Embryonic facial prominence (tissue), 1 donor: ENCODE measurements around the gene IL17F.

Experiments used
- DNase-seq: peaks from one replicate; pipeline ENCODE4 v3.0.0-alpha.2; 2016; ENCODE audit errors: extremely low spot score

IL17F gene

GRCh38 chr6:52244400-52244799 lies at the start of gene IL17F:
Gene IL17F (minus strand): TSS chr6:52244500. CDS start chr6:52244429, 71 bp downstream.
- no peak for DNase-seq

DNA sequence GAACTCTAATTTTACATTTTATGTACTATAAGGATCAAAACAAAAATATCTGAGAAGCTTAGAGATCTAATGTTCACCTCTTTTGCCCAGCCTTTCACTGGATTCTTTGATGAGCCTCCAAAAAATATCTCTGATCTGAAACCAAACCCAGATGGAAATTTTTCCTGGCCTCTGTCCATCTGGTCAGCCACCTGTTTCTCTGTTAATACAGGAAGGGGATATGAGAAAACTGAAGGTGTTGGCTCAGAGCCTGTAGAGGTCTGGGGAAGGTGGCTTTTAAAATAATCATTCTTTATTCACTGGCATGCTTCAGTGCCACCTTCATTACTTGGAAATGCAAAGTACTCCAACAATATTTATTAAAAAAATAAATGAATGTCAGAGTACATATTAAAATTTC lies 48.8 kb upstream of the IL17F start:
- DNase-seq, result no peak

DNA sequence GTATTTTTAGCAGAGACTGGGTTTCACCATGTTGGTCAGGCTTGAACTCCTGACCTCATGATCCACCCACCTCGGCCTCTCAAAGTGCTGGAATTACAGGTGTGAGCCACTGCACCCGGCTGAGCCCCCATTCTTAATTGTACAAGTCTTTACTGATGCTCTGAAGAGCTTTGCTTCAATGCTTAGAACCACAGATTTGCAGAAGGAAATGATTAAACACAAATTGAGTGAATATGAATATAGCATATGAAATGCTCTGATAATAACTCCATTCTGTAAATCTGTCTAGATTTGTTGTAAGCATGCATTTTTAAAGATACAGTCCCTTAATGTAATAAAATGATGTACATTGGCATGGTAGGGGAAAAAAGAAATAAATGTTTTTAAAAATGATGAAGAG lies 44.5 kb upstream of the IL17F start:
- no peak for DNase-seq

DNA sequence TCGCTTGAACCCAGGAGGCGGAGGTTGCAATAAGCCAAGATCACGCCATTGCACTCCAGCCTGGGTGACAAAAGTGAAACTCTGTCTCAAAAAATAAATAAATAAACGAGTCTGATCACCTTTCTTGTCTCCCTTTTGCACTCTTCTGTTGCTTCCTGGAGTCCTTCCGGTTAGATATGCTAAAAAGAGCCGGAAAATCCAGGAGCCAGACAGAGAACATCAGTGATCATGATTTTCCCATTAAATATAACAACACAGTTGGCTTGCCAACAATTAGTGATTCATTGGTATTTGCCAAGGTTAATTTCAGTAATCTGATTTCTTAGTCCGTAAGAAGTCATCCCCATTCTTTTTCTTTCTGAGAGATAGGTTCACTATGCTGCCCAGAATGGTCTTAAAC lies 43.9 kb upstream of the IL17F start:
- no peak for DNase-seq

GRCh38 chr6:52286798-52287432 lies 42.6 kb upstream of the IL17F start:
- DNase-seq, result no peak

- no peak for DNase-seq
Observed at GRCh38 chr6:52285177-52286068, 41.1 kb upstream of the IL17F start.

DNA sequence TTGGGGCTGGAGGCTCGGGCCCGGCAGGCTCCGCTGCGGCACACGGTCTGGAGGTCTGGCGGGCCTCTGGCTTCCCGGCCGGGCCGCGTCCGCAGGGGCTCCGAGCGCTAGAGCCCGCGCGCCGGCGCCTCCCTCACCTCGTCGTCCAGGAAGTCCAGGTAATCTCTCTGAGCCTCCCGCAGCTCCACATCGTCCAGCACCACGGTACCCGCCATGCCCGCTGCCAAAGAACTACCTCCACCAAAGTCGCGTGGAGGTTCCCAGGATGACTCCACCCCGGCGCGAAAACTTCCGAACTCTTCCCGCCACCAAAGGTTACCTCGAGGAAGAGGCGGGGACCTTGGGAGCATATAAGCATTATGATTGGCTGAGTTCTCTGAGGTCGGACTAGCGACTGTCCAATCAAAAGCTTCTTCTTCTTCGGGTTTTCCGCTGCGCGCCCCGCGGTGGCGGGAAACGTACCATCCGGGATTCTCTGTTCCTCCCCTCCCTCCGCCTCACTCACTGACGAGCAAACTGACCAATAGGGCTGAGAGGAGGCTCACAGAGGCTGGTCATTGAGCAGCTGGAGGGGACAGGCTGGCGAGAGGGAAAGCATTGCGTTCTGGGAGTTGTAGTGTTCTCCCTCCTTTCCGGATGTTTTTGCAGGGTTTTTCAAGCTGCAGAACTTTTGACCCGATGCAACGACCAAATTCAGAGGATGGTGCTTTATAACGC lies 40.3 kb upstream of the IL17F start, which contains the start of gene MCM3:
MCM3 (minus strand) TSS at position 283 of the 717 bp plus-strand sequence; CDS start at position 215, 68 bp downstream.
- DNase-seq, result peak; percentile 98

DNA sequence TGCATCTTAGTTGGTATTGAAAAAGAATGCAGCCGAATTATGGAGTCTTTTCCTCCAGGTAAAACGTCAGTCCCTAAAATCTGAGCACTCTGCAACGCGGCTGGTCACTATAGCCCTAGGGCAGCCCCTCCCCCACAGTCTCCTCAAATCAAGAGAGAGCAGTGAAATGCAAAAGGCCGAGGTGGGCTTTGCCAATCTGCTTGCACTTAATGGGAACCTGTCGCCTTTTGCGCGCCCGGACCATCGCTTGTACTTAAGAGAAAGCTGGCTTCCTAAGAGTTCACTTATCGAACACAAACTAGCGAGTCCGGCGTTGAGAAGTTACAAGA lies 39.8 kb upstream of the IL17F start:
- DNase-seq, result no peak

DNA sequence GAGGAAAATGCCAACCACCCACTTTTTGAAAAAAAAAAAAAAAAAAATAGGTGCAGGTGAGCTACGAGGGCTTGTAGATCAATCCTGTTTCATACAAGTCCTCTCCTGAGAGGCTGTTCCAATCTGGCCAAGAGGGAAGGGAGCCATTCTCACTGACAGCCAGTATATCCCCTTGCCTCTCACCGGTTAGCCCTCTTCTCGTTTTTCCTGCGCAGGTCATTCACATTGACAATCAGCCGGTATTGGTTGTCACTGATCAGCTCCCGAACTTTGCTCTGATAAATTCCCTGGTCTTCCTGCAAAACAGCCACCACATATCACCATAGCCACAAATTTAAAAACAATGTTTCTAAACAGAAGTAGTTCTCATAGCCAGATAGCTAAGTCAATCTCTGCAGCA lies 38.8 kb upstream of the IL17F start:
- no peak for DNase-seq

DNA sequence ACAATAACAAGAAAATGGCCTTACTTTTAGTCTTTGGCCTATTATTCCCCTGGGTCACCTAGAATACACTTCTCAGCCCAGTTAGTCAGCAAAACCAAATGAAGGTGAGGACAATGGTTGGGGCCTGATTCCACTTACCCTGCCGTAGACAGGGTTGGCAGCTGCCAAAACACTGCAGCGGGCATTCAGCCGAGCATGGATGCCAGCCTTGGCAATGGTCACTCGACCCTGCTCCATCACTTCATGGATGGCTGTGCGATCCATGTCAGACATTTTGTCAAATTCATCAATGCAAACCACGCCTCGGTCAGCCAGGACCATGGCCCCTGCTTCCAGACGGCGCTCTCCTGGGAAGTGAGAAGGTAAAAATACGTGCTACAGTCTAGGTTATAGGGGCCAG lies 31.8 kb upstream of the IL17F start:
- DNase-seq, result no peak

DNA sequence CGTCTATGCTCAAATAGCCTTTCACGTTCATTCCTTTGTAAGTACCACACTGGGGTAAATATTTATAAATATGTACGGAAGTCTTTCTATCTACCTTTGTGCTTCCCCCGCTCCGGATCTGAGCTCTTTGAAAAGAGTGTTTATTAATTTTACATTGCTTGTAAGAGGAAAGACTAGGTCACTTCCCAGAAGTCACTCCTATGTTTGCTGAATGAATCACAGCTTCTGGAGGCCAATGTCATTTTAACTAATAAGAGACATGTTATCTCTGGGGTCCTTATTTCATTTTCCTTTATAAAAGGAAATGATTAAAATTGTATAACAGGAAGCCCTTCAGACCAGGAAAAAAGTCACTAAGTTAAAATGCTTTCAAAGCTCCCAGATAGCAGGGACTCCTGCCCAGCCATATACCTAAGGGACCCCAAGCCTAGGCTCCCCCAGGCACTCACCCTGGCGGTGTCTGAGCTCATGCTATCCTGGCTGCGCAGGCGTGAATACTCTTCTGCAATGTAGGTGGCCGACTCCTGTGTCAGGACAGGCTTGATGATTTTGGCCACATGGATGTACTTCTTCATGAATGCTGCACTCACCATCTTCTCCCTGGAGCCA lies 27.7 kb upstream of the IL17F start:
- DNase-seq, result no peak

- peak; percentile 36 for DNase-seq
Observed at GRCh38 chr6:52263709-52264540, 19.6 kb upstream of the IL17F start.

DNA sequence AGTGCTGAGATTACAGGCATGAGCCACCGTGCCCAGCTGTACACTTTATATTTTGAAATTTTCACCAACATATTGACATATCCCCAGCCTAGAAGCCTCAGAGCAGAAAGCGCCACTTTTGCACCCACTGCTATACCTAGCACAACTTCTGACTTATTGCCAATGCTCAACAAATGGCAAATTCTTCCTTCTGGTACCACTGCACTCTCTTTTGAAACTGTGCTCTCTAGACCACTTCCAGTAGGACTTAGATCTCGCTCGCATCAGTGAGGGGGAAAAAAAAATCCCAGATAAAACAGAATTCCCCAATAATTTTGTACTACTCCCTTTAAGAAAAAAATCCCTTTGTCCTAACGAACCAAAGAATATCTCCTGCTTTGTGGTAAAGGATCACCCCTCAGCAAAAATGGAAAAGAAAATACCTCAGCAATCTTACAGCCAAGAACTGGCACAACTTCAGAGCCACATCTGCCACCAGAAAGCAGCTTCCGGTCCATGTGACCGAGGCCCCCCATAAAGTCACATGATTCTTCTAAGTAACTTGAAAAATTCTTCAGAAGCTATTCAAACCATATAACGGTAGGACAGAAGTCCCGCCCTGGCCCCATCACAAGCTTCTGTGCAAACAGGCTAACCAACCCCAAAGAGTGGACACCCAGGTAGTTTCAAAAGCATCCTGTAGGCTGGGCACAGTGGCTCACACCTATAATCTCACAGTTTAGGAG lies 18.5 kb upstream of the IL17F start:
- DNase-seq, result no peak

GRCh38 chr6:52261229-52261628 lies 16.9 kb upstream of the IL17F start:
- no peak for DNase-seq

- DNase-seq, result no peak
Observed at GRCh38 chr6:52260634-52261033, 16.3 kb upstream of the IL17F start.

DNA sequence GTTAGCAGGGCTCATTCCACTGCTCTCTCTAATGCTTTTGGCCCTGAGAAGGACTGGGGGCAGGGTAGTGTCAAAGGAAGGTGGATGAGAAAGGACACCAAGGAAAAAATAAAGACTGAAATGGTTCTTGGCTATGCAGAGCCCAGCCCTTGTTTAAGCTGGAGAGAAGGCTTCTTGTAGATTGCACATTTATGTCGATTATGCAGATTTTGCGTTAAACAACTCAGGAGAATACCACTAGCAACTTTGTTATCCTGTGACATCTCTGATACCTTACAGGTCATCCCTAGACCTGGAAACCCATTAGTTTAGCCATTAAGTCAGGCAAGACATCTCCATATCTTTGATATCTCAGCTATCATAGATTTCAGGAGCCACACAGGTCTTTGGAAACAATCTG lies 11.1 kb upstream of the IL17F start:
- DNase-seq, result no peak

DNA sequence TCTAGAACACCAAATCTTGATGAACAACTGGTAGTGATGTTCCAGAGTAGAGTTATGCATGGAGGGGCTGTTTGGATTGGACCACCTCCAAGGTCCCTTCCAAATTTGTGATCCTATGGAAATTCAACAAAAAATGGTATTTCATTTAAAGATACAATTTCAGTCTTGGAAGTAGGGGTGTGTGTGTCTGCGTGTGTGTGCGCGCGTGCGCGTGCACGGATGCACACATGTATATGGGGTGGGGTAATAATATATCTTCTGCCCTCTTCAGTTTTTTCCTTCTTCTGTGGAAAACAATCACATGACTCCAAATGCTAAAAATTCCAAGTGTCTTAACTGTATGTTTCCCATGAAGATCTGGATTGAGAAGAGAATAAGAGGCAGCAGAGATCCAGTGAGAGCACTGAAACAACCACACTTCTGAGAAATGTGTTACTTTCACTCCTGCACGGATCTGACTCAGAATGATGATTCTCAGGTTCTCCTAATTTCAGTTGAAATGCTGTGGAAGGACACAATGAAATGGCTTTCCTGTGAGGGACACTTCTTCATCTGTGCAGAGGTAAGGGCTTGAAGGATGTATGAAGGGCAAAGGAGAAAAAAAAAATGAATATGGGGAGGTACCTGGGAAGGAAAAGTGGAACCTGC lies 10.6 kb upstream of the IL17F start:
- no peak for DNase-seq

DNA sequence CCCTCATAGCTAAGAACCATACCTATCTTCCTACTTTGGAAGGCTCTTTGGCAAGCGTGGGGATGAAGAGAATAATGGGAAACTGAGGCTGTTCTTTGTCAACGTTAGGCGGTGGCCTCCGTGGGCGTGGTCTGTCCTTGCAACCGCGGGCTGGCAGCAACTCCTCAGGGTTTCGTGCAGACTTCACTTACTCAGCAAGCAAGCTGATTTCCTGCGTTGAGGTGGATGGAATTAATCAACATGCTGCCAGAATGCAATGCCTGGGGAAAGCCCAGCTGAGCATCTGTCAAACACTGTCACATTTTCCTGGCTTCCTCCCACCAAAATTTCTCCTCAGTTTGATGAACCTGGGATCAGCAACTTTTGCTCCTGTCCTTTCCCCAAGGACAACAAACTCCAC lies 9.2 kb upstream of the IL17F start:
- DNase-seq, result no peak

- no peak for DNase-seq
Observed at GRCh38 chr6:52251113-52251512, 6.8 kb upstream of the IL17F start.

DNA sequence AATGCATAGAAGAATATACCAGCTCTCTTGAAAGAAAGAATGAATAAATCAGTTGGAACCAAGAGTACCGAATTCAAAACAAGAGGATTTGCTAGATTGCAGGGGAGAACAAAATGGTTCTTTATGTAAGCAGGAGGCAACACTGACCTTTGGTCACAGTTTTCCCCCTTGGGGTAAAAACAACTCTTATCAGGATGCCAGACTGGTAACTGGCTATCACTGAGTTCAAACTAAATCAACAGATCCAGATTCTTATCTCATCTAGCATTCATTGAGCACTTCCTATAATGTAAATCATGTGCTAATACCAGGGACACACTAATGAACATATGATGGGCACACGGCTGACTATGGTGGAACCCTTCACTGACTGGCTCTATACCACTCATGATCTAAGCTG lies 4.8 kb upstream of the IL17F start:
- no peak for DNase-seq
